ENCODE results near the gene MAML3.

GRCh38 chr4:140133576-140133975 is 20.4 kb downstream of the MAML3 start:
- TF ChIP-seq CTCF (optimal IDR thresholded peaks at IDR 0.05 in 1 of 3, IDR thresholded peaks at IDR 0.05 in 1 of 3, conservative IDR thresholded peaks at IDR 0.05 in 1 of 3; ENCODE audit: extremely low read depth in 1 of 3, insufficient read depth in 2 of 3, low read length in 3 of 3) (no peak), EZH2 (IDR thresholded peaks at IDR 0.05; ENCODE audit: low read length) (no peak)
